KOPT-K1 (cell line): ENCODE measurements around the gene RPS6KA4.

Experiments used
- H3K27ac ChIP-seq: fragments of 200-600 bp; sonication (generic); 2 replicates; pipeline ENCODE4 v1.5.1; 2016; ENCODE audit warnings: antibody characterized with exemption, mild to moderate bottlenecking, low read depth, low read length; ENCODE audit not compliant: poor library complexity, severe bottlenecking
- H3K36me3 ChIP-seq: fragments of 200-600 bp; sonication (generic); 2 replicates; pipeline ENCODE4 v1.5.1; 2017; ENCODE audit warnings: antibody characterized with exemption, mild to moderate bottlenecking, low read length, moderate library complexity; ENCODE audit not compliant: insufficient read depth
- H3K9me3 ChIP-seq: fragments of 200-600 bp; sonication (generic); 2 replicates; pipeline ENCODE4 v1.5.1; 2017; ENCODE audit warnings: antibody characterized with exemption, low read length, mild to moderate bottlenecking; ENCODE audit not compliant: insufficient read depth, poor library complexity, severe bottlenecking

RPS6KA4 gene

DNA sequence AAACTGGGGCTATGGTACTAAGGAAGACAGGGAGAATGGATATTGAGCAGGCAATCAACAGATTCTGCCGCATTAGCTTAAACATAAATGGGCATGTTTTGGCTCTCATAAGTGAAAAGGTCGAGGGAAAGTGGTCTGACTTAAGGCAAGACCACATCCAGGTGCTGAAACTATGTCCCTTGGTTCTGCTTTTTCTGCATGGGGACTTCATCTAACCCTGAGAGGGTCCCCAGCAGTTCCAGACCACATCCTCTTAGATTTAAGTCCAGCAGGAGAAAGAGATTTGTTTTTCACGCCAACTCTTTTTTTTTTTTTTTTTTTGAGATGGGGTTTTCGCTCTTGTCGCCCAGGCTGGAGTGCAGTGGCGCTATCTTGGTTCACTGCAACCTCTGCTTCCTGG is 5.5 kb downstream of the RPS6KA4 start:
- peaks cover 85% of the 10 kb centered on the region for H3K36me3 ChIP-seq
- no peak overlapping the region for H3K27ac ChIP-seq
- H3K9me3 ChIP-seq = no peaks in the 10 kb centered on the region

DNA sequence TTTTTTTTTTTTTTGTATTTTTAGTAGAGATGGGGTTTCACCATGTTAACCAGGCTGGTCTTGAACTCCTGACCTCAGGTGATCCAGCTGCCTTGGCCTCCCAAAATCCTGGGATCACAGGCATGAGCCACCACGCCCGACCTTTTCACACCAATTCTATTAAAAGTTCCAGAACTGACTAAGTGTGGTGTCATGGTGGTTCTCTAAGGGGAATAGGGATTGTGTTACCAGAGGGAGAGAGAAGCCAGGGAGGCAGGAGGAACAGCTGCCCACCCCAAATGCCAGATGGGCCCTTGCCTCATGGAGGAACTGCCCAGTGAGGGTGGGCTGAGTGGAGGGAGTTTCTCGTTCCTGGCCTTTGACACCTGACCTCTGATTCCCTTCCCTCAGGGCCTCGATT is 5.9 kb downstream of the RPS6KA4 start:
- H3K36me3 ChIP-seq = peaks cover 90% of the 10 kb centered on the region
- no peaks in the 10 kb centered on the region for H3K9me3 ChIP-seq
- no peak overlapping the region for H3K27ac ChIP-seq

DNA sequence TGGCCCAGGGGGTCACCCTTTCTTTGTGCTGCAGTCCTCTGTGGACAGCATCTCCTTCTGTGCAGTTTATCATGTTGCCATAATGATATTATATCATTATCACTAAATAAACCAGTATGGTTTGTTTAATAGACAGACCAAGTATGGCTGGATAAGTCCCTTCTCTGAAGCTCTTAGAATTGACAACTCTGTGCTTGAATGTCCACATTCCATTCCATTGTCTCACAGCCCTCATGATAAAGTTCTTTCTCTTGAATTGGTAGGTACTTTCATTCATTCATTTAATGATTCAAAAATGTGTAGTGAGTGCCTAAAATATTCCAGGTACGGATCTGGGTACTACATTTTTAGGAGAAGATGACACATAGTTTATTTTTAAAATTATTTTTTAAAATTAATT is 7.8 kb downstream of the RPS6KA4 start:
- Histone ChIP-seq H3K36me3 (peaks cover 91% of the 10 kb centered on the region), H3K9me3 (no peaks in the 10 kb centered on the region), H3K27ac (no peak overlapping the region)

DNA sequence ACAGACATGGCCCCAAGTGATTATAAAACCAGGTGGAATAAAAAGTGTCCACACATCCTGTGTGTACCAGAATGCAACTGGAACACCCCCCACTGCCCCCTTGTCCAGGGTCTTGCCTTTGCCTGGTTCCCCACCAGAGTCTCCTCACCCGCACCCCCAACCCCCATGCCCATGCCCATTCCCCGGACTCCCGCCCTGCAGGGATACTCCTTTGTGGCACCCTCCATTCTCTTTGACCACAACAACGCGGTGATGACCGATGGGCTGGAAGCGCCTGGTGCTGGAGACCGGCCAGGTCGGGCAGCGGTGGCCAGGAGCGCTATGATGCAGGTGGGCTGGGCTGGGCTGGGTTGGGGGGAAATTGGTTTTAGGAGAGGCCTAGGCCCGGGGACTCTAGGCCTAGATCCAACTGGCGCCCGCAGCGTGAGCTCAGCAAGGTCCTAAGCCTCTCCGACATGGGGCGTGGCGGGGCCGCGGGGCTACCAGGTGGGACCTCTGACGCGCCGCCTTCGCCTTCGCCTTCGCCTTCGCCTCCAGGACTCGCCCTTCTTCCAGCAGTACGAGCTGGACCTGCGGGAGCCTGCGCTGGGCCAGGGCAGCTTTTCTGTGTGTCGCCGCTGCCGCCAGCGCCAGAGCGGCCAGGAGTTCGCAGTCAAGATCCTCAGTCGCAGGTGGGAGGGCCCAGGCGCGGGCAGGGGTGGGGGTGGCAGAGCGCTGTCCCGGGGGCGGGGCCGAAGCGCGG is 9.1 kb downstream of the RPS6KA4 start:
- no peak overlapping the region for H3K27ac ChIP-seq
- no peaks in the 10 kb centered on the region for H3K9me3 ChIP-seq
- peaks cover 78% of the 10 kb centered on the region for H3K36me3 ChIP-seq

DNA sequence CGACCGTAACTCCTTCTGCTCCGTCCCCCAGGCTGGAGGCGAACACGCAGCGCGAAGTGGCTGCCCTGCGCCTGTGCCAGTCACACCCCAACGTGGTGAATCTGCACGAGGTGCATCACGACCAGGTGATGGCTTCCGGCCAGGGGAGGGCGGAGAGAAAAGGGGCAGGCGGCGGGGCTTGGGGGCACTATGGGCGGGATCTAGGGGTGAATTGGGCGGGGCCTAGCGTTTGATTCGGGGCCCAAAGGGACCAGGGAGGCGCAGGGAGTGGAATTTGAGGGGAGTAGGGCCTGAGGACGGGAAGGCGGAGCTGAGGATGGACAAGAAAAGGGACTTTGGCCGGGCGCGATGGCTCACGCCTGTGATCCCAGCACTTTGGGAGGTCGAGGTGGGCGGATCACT is 9.7 kb downstream of the RPS6KA4 start:
- Histone ChIP-seq H3K9me3 (no peaks in the 10 kb centered on the region), H3K36me3 (peaks cover 72% of the 10 kb centered on the region)

DNA sequence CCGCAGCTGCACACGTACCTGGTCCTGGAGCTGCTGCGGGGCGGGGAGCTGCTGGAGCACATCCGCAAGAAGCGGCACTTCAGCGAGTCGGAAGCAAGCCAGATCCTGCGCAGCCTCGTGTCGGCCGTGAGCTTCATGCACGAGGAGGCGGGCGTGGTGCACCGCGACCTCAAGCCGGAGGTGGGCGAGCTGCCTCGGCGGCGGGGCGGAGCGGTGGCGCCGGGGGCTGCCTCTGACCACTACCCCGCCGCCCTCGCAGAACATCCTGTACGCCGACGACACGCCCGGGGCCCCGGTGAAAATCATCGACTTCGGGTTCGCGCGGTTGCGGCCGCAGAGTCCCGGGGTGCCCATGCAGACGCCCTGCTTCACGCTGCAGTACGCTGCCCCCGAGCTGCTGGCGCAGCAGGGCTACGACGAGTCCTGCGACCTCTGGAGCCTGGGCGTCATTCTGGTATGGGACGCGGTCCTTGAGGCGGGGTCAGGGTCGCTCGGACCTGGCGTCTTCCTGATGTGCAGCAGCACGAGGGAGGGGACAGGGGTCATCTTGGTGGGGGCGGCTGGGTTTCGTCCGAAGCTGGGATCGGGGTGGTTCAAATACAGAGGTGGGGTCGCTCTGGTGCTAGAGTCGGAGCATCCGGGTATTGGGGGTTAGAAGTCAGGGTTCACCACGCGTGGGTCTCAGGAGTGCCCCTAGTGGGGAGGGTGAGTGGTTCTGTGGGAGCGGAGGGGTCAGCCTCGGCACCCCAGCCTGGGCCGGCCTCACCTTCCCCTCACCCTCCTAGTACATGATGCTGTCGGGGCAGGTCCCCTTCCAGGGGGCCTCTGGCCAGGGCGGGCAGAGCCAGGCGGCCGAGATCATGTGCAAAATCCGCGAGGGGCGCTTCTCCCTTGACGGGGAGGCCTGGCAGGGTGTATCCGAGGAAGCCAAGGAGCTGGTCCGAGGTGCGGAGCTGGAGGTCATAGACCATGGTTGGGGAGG is 10.8 kb downstream of the RPS6KA4 start:
- no peak overlapping the region for H3K27ac ChIP-seq

More for the DNA sequence above, 9.7 kb downstream of the RPS6KA4 start:
- H3K27ac ChIP-seq = no peak overlapping the region

DNA sequence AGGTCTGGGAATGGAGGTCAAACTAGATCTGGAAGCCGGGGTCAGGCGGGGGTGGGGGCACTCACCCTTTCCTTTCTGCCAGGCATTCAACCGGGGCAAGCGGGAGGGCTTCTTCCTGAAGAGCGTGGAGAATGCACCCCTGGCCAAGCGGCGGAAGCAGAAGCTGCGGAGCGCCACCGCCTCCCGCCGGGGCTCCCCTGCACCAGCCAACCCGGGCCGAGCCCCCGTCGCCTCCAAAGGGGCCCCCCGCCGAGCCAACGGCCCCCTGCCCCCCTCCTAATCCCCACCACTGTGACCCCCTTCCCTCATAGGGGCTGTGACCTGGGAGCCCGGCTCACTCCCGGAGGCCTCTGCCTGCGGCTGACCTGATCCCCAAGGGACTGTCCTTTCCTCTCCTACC is 12.2 kb downstream of the RPS6KA4 start:
- no peaks in the 10 kb centered on the region for H3K9me3 ChIP-seq
- peaks cover 53% of the 10 kb centered on the region for H3K36me3 ChIP-seq
- H3K27ac ChIP-seq = no peak overlapping the region

More for the DNA sequence above, 10.8 kb downstream of the RPS6KA4 start:
- no peaks in the 10 kb centered on the region for H3K9me3 ChIP-seq
- peaks cover 66% of the 10 kb centered on the region for H3K36me3 ChIP-seq

DNA sequence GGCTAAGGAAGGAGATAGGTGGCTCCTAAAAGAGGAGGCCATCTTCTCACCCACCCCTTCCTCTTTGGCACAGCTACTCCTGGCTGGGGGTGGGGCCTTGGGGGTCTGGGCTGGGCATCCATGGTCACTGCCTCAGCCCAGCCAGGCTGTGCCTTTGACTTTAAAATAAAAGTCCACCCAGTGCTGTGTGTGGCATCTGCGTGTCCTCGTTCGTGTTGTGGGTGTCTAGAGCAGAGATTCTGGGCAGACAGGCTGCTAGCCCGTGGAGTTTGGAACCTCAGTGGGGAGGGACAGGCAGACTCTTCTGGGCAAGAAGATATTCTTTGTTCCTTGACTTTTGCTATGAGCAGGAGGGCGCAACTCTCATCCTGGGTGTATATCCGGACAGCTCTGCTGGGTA is 13.1 kb downstream of the RPS6KA4 start:
- Histone ChIP-seq H3K36me3 (peaks cover 45% of the 10 kb centered on the region; the same call in 1 of the 2 replicates), H3K9me3 (no peaks in the 10 kb centered on the region), H3K27ac (no peak overlapping the region)

DNA sequence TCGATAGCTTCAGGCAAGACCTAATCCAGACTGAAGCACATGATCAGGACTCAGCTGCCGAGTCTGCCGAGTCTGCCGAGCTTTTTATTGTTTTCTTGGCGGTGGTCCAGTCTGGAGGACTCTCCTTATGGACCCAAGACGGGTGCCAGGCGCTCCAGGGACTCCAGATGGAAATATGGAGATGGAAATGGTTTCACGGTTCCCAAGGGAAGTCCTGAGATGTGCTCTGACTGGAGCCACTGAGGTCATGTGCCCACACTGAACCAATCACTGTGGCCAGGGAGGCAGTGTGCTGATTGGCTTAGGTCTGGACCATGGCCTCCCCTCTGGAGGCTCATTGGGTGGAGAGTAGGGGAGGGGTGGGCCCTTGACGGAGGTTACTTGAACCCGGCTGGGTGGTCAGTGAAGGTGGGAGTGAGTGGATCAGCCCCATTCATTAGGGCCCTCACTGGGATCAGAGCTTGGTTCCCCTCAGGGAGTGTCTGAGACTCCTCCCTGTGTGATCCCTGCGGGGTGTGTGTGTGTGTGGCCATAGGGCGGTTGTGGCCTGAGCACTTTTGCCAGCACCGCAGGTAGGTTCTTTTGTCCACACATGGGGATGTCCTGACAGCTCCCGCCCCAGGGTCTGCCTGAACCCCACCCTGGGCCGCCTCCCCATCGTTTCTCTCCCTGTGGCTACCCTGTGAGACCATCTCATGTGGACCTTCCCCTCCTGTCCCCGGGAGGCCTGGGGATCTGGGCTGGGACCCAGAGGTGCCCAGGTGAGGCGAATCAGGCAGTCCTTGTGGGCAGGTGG is 14.0 kb downstream of the RPS6KA4 start:
- Histone ChIP-seq H3K27ac (no peak overlapping the region), H3K9me3 (no peaks in the 10 kb centered on the region), H3K36me3 (peaks cover 36% of the 10 kb centered on the region; the same call in 1 of the 2 replicates)

DNA sequence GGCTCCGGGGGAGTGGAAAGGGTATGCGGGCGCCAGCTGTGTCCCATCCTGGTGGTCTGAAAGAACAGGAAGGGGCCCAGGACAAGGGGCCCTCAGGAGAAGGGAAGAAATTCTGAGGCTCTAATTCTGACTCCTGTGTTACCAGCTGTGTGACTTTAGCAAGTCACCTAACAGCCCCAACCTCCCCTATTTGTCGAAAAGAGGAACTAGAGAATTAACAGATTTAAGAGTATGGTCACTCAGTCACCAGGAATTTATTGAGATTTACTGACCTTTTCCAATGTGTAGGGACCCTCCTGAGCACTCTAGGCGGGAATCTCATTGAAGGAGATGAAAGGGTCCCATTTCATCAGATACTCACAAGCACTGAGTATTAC is 14.6 kb downstream of the RPS6KA4 start:
- Histone ChIP-seq H3K36me3 (peaks cover 30% of the 10 kb centered on the region; the same call in 1 of the 2 replicates), H3K27ac (no peak overlapping the region), H3K9me3 (no peaks in the 10 kb centered on the region)

DNA sequence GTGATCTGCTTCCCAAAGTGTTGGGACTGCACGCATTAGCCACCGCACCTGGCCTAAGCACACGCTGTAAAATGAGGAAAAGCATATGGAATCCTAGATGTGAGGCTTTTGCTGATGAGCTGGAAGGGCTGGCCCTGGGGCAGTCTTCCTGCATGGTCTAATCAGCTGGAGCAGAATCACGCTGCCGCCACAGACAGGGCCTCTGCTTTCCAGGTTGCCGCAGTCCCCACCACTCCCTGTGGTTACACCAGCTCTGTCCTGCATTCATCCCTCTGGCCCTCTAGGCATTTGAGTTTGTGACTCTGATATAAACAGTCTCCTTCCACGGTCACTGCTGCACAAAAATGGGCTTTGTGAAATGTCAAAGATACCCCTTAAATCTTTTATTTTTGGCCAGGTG is 17.1 kb downstream of the RPS6KA4 start:
- no peak overlapping the region for H3K27ac ChIP-seq
- peaks cover 8% of the 10 kb centered on the region; the same call in 1 of the 2 replicates for H3K36me3 ChIP-seq
- no peaks in the 10 kb centered on the region for H3K9me3 ChIP-seq

DNA sequence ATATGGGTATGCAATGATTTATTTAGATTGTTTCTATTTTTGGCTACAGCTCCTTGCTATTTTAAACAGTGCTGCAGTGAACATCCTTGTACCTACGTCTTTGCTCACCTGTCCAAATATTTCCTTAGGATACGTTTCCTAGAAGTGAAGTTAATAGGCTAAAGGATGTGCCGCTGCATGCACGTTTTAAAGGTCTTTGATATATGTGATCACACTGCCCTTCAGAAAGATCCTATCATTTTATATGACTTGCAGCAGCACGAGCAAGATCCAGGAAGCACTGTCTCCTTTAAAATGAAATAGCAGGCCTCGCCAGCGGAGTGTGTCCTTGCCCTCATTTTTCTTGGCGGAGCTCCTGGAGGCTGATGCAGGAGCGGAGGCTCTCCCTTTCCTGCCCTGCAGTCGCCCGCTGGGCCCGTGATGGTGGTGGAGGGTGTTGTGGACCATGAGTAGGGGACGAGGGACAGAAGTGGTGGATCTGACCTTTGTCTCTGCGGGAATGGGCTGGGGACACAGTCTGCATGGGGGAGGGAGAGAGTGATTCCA is 19.4 kb downstream of the RPS6KA4 start:
- no peak overlapping the region for H3K27ac ChIP-seq
- no peaks in the 10 kb centered on the region for H3K9me3 ChIP-seq

DNA sequence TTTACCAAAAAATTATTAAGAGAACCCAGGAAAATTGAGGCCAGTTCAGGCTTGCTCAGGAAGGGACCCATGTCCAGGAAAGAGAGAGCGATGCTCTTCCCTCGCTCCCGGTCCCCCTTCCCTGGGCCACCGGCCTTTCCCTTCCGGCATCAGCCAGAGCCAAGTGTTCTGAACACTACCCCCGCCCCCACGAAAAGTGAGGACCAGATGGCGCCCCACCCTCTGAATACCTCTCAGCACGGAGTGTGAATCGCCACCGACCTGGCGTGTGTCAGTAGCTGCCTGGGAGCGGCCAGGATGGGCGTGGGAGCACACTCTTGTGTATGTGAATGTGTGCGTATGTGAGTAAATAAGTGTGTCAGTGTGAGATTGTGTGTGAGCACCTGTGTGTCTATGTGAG is 20.2 kb downstream of the RPS6KA4 start:
- Histone ChIP-seq H3K9me3 (no peaks in the 10 kb centered on the region), H3K27ac (no peak overlapping the region), H3K36me3 (no peaks in the 10 kb centered on the region)

More for the DNA sequence above, 19.4 kb downstream of the RPS6KA4 start:
- H3K36me3 ChIP-seq = no peaks in the 10 kb centered on the region

DNA sequence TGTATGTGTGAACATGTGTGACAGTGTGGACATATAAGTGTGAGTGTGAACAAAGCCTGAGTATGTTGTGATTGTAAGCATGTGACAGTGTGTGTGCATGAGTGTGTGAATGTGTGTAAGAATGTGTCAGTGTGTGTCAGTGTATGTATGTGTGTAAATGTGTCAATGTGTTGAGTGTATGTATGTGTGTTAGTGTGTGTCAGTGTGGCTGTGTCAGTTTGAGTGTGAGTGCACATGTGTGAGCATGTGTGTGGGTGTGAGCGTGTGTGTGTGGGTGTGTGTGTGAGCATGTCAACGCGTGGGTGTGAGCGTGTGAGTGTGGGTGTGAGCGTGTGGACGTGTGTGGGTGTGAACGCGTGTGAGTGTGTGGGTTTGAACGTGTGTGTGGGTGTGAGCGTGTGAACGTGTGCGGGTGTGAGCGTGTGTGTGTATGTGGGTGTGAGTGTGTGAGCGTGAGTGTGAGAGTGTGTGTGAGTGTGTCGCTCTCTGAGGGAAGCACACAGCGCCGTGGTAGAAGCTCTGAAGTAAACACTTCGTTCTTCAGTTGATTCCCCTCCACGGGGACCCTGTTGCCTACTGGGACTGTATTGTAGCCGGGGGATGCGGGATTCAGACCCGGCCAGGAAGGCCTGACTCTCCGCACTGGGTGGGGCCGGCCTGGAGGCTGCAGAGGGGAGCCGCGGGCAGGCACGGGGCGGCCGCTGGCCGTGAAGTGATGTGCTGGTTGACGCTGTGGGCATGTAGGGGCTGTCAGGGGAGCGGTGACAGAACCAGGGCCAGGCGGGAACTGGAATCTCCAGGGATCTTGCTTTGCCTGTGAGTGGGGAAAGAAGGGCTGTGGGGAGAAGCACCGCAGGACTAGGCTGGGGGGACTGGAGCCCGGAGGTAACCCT is 21.1 kb downstream of the RPS6KA4 start:
- no peak overlapping the region for H3K27ac ChIP-seq
- no peaks in the 10 kb centered on the region for H3K36me3 ChIP-seq
- no peaks in the 10 kb centered on the region for H3K9me3 ChIP-seq
